DMS53 (cell line): ENCODE measurements around the gene ZIC1.

Experiments used
- DNase-seq: peaks from one replicate; lab custom pipeline; 2025; lab: John Stamatoyannopoulos, UW

Gene ZIC1

GRCh38 chr3:147395899-147396711 lies 13.1 kb upstream of the ZIC1 start:
- no peak for DNase-seq

GRCh38 chr3:147396712-147397046 lies 12.5 kb upstream of the ZIC1 start:
- no peak for DNase-seq

- DNase-seq: no peak
These were observed 11.8 kb upstream of the ZIC1 start for GRCh38 chr3:147397155-147397874.

- no peak for DNase-seq
These were observed 11.0 kb upstream of the ZIC1 start for GRCh38 chr3:147397875-147398812.

- DNase-seq: peak; percentile 81
These were observed 10.2 kb upstream of the ZIC1 start for GRCh38 chr3:147398813-147399534.

- no peak for DNase-seq
These were observed 9.1 kb upstream of the ZIC1 start for GRCh38 chr3:147400111-147400510.

- DNase-seq: no peak
These were observed 8.2 kb upstream of the ZIC1 start for GRCh38 chr3:147400999-147401398.

- DNase-seq: no peak
These were observed 7.7 kb upstream of the ZIC1 start for GRCh38 chr3:147401421-147401820.

GRCh38 chr3:147402159-147402558 lies 7.0 kb upstream of the ZIC1 start:
- DNase-seq: no peak

- DNase-seq: no peak
These were observed 5.7 kb upstream of the ZIC1 start for GRCh38 chr3:147403511-147403910.

- DNase-seq: no peak
These were observed 5.0 kb upstream of the ZIC1 start for GRCh38 chr3:147404000-147404799.

GRCh38 chr3:147404800-147405230 lies 4.3 kb upstream of the ZIC1 start:
- no peak for DNase-seq

GRCh38 chr3:147405231-147406027 lies 3.7 kb upstream of the ZIC1 start:
- no peak for DNase-seq

- no peak for DNase-seq
These were observed 2.9 kb upstream of the ZIC1 start, which contains the start of gene ZIC4 for GRCh38 chr3:147406028-147406931. Gene ZIC4, minus strand, starts transcription at chr3:147406543. Its CDS starts 3,746 bp downstream, at chr3:147402797.

GRCh38 chr3:147407114-147407497 lies 2.1 kb upstream of the ZIC1 start:
- peak; percentile 26 for DNase-seq

- DNase-seq: no peak
These were observed 1.5 kb upstream of the ZIC1 start for GRCh38 chr3:147407498-147408187.

- no peak for DNase-seq
These were observed 721 bp upstream of the ZIC1 start for GRCh38 chr3:147408188-147409100.
